NCI-H526 (cell line): ENCODE data around the gene HS1BP3.

Experiments used
- DNase-seq, 2 experiments: peaks; one replicate each; lab custom pipeline; 2025; lab: John Stamatoyannopoulos, UW

The HS1BP3 gene

GRCh38 chr2:20571644-20572215 lies 79.2 kb downstream of the HS1BP3 start:
- DNase-seq, result no peak

DNA sequence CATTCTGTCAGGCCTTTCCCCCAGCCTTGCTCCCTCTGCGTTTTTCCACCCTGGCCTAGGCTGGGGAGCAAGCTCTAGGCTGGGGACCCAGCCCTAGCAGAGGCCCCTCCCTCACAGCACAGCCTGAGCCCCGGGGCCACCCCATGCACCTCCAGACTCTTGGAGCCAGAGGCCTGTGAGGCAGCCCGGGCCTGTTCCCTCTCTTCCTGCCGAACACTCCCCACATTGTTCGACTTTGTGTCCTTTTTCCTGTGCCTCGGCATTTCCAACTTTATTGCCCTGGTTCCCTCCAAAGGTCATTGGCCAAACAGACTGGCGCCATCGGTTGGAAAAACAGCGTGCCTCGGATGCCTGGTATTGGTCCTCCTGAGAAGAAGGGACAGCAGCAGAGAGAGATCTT lies 79.7 kb downstream of the HS1BP3 start:
- DNase-seq, result no peak

DNA sequence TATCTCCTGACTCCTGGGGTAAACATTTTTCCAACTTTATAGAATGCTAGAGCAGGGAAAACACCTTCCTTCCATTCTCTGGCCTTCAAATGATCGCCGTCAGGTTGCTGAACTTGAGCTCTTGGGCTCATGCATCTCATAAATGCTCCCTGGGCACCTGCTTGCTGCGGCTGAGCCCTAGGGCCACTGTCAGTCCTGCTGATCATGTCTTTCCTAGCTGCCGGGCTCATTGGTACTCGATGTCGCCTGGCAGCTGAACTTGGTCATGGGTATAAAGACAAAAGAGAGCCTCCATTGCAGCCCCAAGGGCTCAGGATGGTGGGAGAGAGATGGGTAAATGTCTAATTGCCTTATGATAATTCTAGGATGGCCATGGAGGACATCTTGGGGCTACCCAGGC lies 80.6 kb downstream of the HS1BP3 start:
- no peak for DNase-seq

DNA sequence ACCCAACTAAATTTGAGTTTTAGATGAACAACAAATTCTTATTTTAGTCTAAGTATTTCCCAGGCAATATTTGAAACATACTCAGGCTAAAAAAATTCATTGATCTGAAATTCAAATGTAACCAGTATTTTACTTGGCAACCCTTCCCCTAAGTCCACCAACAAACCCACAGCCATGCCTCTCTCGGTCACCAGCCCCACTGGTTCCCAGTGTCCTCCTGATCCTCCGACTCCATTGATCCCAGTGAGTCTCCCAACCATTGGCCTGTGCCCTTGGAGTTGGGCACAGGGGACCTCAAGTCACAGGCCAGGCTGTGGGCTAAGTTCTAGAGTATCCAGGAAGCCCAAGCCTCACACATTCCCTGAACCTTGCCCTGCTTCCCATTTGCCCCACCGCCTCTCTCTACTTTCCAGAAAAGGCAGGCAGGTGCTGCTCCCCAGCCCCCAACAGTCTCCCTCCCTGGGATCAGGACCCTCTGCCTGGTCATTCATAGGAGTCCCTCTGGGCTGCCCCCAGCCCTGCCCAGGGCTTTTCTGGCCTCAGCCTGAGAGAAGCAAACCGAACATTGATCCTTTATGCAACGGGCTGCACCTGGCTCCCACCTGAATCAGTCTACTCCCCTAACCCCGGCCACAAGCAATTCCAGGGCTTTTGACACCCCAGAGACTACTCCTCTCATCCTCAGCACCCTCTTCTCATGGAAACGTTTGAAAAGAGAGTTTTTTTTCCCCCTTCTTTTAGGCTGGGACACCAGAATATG lies 81.3 kb downstream of the HS1BP3 start:
- DNase-seq, result no peak

DNA sequence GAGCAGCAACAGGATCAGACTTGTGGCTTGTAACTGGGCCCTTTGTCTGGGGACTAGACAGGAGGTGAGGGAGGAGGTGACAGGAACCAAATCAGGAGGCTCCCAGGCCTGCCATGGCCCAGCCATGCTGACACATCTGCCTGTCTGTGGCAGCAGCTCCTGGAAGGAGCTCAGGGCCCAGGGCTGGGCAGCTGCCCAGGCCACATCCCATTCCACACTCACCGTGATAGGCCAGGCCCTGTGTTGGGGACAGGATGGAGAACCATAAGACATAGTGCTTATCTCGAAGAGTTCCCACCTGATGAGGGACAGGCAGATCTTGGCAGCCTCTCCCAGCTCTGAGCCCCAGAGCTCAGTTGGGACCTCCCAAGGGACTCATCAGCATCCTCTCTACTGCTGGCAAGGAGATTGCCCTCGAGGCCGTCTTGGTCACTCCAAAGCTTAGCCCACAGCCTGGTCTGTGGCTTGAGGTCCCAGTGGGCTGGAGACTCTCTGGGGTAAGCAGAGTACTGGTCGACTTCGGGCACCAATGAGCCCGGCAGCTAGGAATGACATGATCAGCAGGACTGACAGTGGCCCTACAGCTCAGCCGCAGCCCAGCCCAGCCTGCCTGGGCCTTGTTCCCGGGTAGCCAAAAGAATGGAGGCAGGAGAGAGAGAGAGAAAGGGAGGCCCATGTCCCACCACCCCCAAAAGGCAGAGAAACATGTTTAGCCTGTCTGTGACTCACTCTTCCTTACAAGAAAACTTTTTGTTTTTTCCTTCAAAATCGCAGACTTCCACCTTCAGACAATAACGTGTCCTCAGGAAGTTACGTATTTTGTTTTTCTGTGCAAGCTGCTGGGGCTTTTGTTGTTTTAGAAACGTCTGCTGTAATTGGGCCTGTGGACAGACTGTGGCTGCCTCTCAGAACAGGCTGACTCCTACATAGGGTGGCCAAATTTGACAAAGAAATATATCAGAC lies 82.1 kb downstream of the HS1BP3 start:
- DNase-seq, result no peak

- DNase-seq, result no peak
Observed at GRCh38 chr2:20567926-20568179, 83.0 kb downstream of the HS1BP3 start.
